Esophagus squamous epithelium (tissue), 5 donors: ENCODE measurements around the gene GALC. TPM values are rescaled to one million over a fixed set of nuclear protein-coding genes. Genes with fewer than 3 reads are reported as not detected.

Experiments used
- DNase-seq: peaks from one replicate; lab custom pipeline; 2025; lab: John Stamatoyannopoulos, UW
- H3K27ac ChIP-seq, 4 donors: fragments of 200-600 bp; sonication (generic); one replicate each; pipeline ENCODE4 v1.5.1; 2016 to 2019; ENCODE audit warnings: mild to moderate bottlenecking in 1 of 4
- H3K27me3 ChIP-seq, 4 donors: fragments of 200-600 bp; sonication (generic); 1 replicate in 3 of 4; 2 replicates in 1 of 4; pipeline versions ENCODE4 v1.5.1 to v1.6.0; 2017 to 2021; ENCODE audit warnings: antibody characterized with exemption in 1 of 4
- H3K36me3 ChIP-seq, 3 donors: fragments of 200-600 bp; sonication (generic); one replicate each; pipeline ENCODE4 v1.5.1; 2016 to 2019
- H3K4me1 ChIP-seq, 3 donors: fragments of 200-600 bp; sonication (generic); one replicate each; pipeline ENCODE4 v1.5.1; 2017 to 2019
- H3K4me3 ChIP-seq, 4 donors: fragments of 200-600 bp; sonication (generic); 1 replicate in 3 of 4; 2 replicates in 1 of 4; pipeline ENCODE4 v1.5.1; 2016 to 2019; ENCODE audit warnings: mild to moderate bottlenecking in 2 of 4, moderate library complexity in 1 of 4
- H3K9me3 ChIP-seq, 3 donors: fragments of 200-600 bp; sonication (generic); one replicate each; pipeline ENCODE4 v1.5.1; 2016 to 2019
- POLR2A ChIP-seq, 4 donors: fragments of 450-650 bp; IDR thresholded peaks; one replicate each; pipeline ENCODE4 v1.6.1; 2017; ENCODE audit warnings: antibody characterized with exemption in 4 of 4, mild to moderate bottlenecking in 4 of 4, moderate library complexity in 3 of 4
- WGBS, 2 donors: methylation state at CpG; one replicate each; pipeline ENCODE4 v1.1.5; 2018; 5-methylcytosine and 5-hydroxymethylcytosine counted together
- intact Hi-C: fragments of 100-400 bp; cut with DNase I; formaldehyde crosslinking; loops from one replicate; pipeline ENCODE4 v1.15.0; 2022
- small RNA-seq, 4 donors: library from RNA; depleted of rRNA; stranded (forward); fragments of <200 nt; gene quantifications; one replicate each; pipeline ENCODE3, GENCODE V24; 2016
- total RNA-seq, 4 donors: library from RNA; depleted of rRNA; stranded (reverse); fragments of >200 nt; gene quantifications; one replicate each; pipeline ENCODE4 v1.1.0, GENCODE V29; 2016
- TF ChIP-seq, protein P1 (sequence below), 6 experiments: fragments of 450-650 bp in 4 of 6; fragments of 200-600 bp in 2 of 6; sonication (generic) in 2 of 6; IDR thresholded peaks; one replicate each; pipeline ENCODE4 v1.5.1; 2016 to 2019; ENCODE audit warnings: antibody characterized with exemption in 6 of 6, mild to moderate bottlenecking in 4 of 6, moderate library complexity in 4 of 6
- donor health status: DM: yes; HTN: yes; CAD: no.

The GALC gene
- total RNA-seq, 4 donors from 2014 or later: 3.4 to 15.8 (median 10.8) TPM

DNA sequence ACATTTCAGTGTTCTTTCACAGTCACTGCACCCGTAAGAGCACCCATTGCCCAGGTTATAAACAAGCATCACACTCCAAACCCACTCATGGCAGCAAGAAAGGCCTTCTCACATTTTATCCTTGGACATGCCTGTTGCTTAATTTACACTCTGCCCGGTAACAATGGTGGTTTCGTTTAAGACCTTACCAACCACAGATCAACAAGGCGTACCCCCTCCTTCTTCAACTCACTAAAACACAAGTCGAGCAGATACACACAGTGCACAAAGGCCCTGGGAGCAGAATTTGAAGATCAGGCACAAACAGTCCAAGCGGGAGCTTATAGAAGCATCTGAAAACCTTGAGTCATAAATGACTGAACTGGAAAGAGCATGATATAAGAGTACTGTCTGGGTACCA lies 98.1 kb downstream of the GALC start:
- Histone ChIP-seq H3K4me1 (no peaks in the 10 kb centered on the region), H3K27ac (no peak overlapping the region), H3K27me3 (no peaks in the 10 kb centered on the region), H3K4me3 (no peak overlapping the region), H3K9me3 (no peaks in the 10 kb centered on the region), H3K36me3 (no peaks in the 10 kb centered on the region)
- no peak for DNase-seq
- intact Hi-C loops: no loop called here
- no peak for TF ChIP-seq POLR2A (IDR thresholded peaks at IDR 0.05)
- TF ChIP-seq, protein P1, sequence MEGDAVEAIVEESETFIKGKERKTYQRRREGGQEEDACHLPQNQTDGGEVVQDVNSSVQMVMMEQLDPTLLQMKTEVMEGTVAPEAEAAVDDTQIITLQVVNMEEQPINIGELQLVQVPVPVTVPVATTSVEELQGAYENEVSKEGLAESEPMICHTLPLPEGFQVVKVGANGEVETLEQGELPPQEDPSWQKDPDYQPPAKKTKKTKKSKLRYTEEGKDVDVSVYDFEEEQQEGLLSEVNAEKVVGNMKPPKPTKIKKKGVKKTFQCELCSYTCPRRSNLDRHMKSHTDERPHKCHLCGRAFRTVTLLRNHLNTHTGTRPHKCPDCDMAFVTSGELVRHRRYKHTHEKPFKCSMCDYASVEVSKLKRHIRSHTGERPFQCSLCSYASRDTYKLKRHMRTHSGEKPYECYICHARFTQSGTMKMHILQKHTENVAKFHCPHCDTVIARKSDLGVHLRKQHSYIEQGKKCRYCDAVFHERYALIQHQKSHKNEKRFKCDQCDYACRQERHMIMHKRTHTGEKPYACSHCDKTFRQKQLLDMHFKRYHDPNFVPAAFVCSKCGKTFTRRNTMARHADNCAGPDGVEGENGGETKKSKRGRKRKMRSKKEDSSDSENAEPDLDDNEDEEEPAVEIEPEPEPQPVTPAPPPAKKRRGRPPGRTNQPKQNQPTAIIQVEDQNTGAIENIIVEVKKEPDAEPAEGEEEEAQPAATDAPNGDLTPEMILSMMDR (IDR thresholded peaks at IDR 0.05): no peak
- WGBS, 2 donors: 62 to 74% methylated on average over 5 to 6 of the region's 6 CpGs

DNA sequence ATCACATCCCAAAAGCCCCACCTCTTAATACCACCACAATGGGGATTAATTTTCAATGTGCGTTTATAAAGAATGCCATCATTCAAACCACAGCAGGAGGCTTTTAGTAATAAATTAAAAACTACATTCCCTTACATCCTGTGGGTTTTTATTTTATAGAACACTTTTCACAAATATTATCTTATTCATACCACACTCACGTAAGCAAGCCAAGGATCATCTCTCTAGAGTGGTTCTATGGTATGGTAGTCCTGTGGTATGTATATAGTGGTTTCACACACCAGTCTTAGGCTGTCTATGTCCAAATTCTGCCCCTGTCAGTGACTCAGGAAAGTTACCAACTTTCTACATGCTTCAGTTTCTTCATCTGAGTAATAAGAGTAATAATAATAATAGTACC lies 100.2 kb downstream of the GALC start:
- H3K9me3 ChIP-seq: no peaks in the 10 kb centered on the region
- no peaks in the 10 kb centered on the region for H3K4me1 ChIP-seq
- no peaks in the 10 kb centered on the region for H3K27me3 ChIP-seq
- no peak overlapping the region for H3K27ac ChIP-seq
- H3K4me3 ChIP-seq: no peak overlapping the region
- no peak for DNase-seq
- no peaks in the 10 kb centered on the region for H3K36me3 ChIP-seq
- intact Hi-C loops: no loop called here
- WGBS, 2 donors: 66 to 73% methylated on average over 2 of the region's 2 CpGs
- TF ChIP-seq, protein P1 (IDR thresholded peaks at IDR 0.05): no peak
- no peak for TF ChIP-seq POLR2A (IDR thresholded peaks at IDR 0.05)

DNA sequence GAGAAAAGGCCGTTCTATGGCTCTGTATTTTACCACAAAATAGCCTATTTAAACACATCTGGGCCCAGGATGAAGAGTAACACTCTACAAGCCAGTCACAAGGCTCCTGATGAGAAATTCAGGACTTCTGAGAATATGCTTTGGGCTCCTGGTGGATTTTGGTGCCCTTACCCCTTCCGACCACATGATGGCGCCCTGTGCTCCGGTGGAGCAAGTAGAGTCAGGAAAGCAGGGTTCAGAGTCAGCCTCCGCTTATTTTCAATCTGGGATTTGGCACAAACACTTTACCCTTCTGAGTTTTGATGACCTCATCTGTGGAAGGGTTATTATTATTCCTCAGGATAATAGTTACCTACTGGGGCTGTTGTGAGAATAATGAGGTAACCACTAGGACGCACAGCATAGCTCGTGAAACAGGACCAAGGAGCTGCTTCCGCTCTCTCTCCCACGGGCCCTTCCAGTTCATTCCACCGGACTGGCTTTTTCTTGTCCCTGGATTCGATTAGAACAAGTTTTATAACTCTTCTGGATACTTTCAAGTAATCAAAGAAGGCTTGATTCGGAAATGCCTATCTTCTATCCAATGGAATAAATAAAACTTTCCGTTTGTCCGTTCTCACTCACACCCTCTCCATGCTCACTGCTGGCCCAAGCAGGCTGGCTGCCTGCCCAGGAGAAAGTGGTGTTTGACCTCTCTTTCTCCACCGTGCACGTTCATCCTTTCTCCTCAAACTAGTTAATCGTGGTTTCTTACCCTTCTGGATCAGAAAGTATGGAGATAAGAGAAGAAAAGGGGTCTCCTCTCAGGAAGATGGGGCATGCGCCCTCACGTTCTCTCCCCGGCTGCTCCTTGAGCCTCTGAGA lies 104.6 kb downstream of the GALC start:
- Histone ChIP-seq H3K4me3 (no peak overlapping the region), H3K4me1 (no peaks in the 10 kb centered on the region), H3K27ac (no peak overlapping the region), H3K27me3 (no peaks in the 10 kb centered on the region), H3K36me3 (no peaks in the 10 kb centered on the region), H3K9me3 (no peaks in the 10 kb centered on the region)
- 61 to 62% methylated on average over 20 of the region's 20 CpGs for WGBS, 2 donors
- no peak for DNase-seq
- intact Hi-C loops: no loop called here
- TF ChIP-seq, protein P1 (IDR thresholded peaks at IDR 0.05): peak in 1 of 6 experiments; percentile 22
- TF ChIP-seq POLR2A (IDR thresholded peaks at IDR 0.05): no peak

DNA sequence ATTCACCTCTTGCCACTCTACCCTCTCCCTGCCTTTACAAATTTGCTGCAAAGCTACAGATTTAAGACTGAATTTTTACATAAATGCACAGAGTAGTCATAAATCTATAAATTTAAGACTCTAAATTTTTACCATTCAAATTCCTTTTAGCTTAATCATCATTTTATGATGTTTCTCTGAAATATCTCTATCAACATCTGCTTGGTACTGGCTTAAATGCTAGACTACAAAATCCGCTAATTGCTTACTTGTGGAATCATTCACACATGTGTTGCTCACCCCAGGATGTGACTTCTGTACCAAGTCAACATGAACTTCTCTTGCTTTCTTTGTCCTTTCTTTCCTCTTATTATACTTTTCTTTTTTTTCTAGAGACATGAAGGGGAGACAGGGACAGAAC lies 109.2 kb downstream of the GALC start:
- TF ChIP-seq, protein P1 (IDR thresholded peaks at IDR 0.05): no peak
- TF ChIP-seq POLR2A (IDR thresholded peaks at IDR 0.05): no peak
- H3K27me3 ChIP-seq: no peaks in the 10 kb centered on the region
- no peak overlapping the region for H3K4me3 ChIP-seq
- intact Hi-C loops: no loop called here
- H3K36me3 ChIP-seq: no peaks in the 10 kb centered on the region
- 79 to 84% methylated on average over 1 of the region's 1 CpG for WGBS, 2 donors
- no peaks in the 10 kb centered on the region for H3K4me1 ChIP-seq
- H3K9me3 ChIP-seq: no peaks in the 10 kb centered on the region
- DNase-seq: no peak
- no peak overlapping the region for H3K27ac ChIP-seq

Small RNAs within 50 kb of the gene (small RNA-seq; reads per million reads assigned to genes)
- gene RNU6-835P: 0 reads per million in 4 donors

Other genes with a start within 250 kb of the GALC start
- 1 to 10 TPM in 2 of 4 donors, under 1 TPM in 2; 0.34 to 1.4 (median 0.75) TPM for gene GPR65, start 12.0 kb upstream of the GALC start, total RNA-seq